Activated CD8-positive, alpha-beta memory T cell treated with anti-CD3 and anti-CD28 coated beads, Interleukin-2, amount 10 ng/mL, durations not matched to agents 7 days and 5 days (primary cell): ENCODE measurements around the gene ZNF225. TPM values are rescaled to one million over a fixed set of nuclear protein-coding genes. Genes with fewer than 3 reads are reported as not detected.
"Not testable (repeated sequence)": the region's sequence is repeated elsewhere in the genome, so short reads cannot be mapped to it uniquely, and the experiment has no call there.

Experiments used
- ATAC-seq: fragments of 150-1000 bp; cut with Tn5 transposase; one replicate; pipeline ENCODE4 v1.10.0; 2021; ENCODE audit warnings: moderate library complexity
- CTCF ChIA-PET: fragments of 350-600 bp; sonication (Branson Sonifier 250); formaldehyde crosslinking; loops from one replicate; lab custom pipeline; 2021; ENCODE audit warnings: antibody characterized with exemption; lab: Charles Lee
- DNase-seq: peaks from one replicate; pipeline ENCODE4 v3.0.0-alpha.2; 2020
- H3K27ac Mint-ChIP-seq: one replicate; pipeline ENCODE4 v1.8.0; 2021; ENCODE audit warnings: mild to moderate bottlenecking, mixed read lengths
- H3K27me3 Mint-ChIP-seq: one replicate; pipeline ENCODE4 v1.8.0; 2021; ENCODE audit warnings: mixed read lengths
- H3K36me3 Mint-ChIP-seq: one replicate; pipeline ENCODE4 v1.8.0; 2021; ENCODE audit warnings: mild to moderate bottlenecking, mixed read lengths
- H3K4me1 Mint-ChIP-seq: one replicate; pipeline ENCODE4 v1.8.0; 2021; ENCODE audit warnings: mixed read lengths
- H3K4me3 Mint-ChIP-seq: one replicate; pipeline ENCODE4 v1.8.0; 2021; ENCODE audit warnings: mild to moderate bottlenecking, moderate library complexity, mixed read lengths
- H3K9me3 Mint-ChIP-seq: one replicate; pipeline ENCODE4 v1.8.0; 2022; ENCODE audit warnings: low read depth, mixed read lengths
- total RNA-seq, 2 experiments: library from RNA; stranded (reverse); gene quantifications; one replicate each; pipeline ENCODE4 v1.2.3, GENCODE V29; 2021

ZNF225 gene
- total RNA-seq, 2 experiments from 2014 or later: 4.2 to 6.2 TPM

DNA sequence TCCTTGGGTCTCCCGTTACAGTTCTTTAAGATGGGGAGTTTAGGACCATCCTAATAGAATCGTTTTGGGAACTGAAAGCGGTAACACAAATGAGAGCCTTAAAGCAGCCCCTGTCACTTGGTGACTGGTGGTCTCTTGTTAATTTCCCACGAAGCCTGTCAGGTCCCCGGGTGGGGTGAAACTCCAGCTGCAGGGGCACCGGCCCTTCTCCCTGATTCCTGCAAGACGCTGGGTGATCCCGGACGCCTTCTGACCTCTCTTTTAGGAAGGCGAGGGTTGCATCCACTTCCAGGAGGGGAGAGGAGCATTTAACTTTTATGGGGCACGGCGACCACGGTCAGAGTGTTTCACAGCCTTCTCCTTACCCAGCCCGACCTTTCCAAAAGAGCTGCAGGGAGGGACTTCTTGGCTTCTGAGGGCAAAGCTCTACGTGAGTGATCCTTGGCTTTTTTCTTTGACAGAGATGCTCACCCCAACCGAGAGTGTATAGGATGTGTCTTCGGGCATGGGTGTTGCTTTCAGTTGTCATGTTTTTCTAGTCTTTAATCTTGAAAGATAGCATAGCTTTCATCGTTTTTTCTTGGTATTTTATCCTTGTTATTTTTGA, 688 bp downstream of the ZNF225 start:
- H3K36me3 Mint-ChIP-seq: peaks cover 48% of the 10 kb centered on the region
- H3K4me3 Mint-ChIP-seq: peak overlapping the region; percentile 100
- peak overlapping the region; percentile 93 for H3K27ac Mint-ChIP-seq
- H3K9me3 Mint-ChIP-seq: peaks cover 13% of the 10 kb centered on the region
- CTCF ChIA-PET: no interaction called here
- ATAC-seq: no peak
- H3K4me1 Mint-ChIP-seq: peaks cover 19% of the 10 kb centered on the region
- no peaks in the 10 kb centered on the region for H3K27me3 Mint-ChIP-seq
- DNase-seq: no peak

- DNase-seq, H3K4me3 Mint-ChIP-seq, CTCF ChIA-PET, H3K27ac Mint-ChIP-seq, ATAC-seq, H3K4me1 Mint-ChIP-seq, H3K27me3 Mint-ChIP-seq: not testable (repeated sequence)
- Mint-ChIP-seq H3K9me3 (peaks cover 33% of the 10 kb centered on the region), H3K36me3 (peaks cover 86% of the 10 kb centered on the region)
Measured at GRCh38 chr19:44121162-44121561, 8.0 kb downstream of the ZNF225 start.

- Mint-ChIP-seq H3K4me3 (no peak overlapping the region), H3K36me3 (peaks cover 39% of the 10 kb centered on the region), H3K27me3 (no peaks in the 10 kb centered on the region), H3K4me1 (no peaks in the 10 kb centered on the region), H3K27ac (no peak overlapping the region), H3K9me3 (peaks cover 34% of the 10 kb centered on the region)
- DNase-seq (no peak), ATAC-seq (no peak)
- CTCF ChIA-PET: no interaction called here
Measured at GRCh38 chr19:44131955-44132354, 18.8 kb downstream of the ZNF225 start.

DNA sequence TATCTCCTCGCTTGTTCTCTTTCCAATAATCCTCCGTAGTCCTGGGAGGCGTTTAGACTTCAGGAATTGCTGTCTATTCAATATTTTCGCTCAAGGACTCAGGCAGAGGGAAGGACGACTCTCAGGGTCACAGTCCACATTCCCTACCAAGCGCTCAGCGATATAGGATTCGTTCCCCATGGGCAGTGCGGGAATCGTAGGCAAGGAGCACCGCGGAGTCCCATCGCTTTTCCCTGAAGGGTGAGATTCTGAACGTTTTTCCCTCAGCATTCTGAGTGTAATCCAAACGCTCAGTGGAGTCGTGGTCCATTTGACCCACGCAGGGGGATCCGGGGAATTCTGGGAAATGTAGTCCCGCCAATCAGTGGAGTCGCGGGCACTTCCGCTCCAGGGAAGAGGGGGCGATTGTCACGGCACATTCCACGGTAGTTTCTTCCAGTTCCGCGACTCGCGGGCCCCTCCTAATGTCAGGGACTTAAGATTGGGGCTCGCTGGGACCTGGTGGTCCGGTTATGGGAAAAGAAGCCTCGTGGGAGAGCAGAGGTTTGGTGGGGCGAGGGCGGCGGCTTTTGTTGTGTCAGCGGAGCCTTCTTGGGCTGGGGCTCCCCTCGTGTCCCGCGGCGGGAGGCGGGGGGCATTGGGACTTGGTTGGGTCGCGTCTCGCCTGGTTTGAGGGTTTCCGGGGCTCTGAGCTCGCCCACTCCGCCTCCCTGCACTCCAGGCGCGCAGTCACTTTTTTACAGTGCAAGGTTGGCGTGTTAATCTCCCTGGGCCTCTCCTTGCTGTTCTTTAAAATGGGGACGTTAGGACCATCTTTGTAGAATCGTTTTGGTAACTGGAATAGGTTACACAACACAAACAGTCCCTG, 28.2 kb downstream of the ZNF225 start, which contains the start of gene ZNF234:
ZNF234 (plus strand) TSS at position 364 of the 868 bp plus-strand sequence. CDS start 3,079 bp downstream, outside the sequence.
- DNase-seq: peak; percentile 75
- ATAC-seq: peak; percentile 88
- peaks cover 35% of the 10 kb centered on the region for H3K36me3 Mint-ChIP-seq
- peaks cover 10% of the 10 kb centered on the region for H3K9me3 Mint-ChIP-seq
- H3K27me3 Mint-ChIP-seq: no peaks in the 10 kb centered on the region
- CTCF ChIA-PET: interaction anchor here (0.9 to 1.0 kb wide), 2 partner anchors 9 to 46 kb away, joined by 3 read pairs; no protein-coding TSS in a partner anchor
- H3K4me1 Mint-ChIP-seq: peaks cover 18% of the 10 kb centered on the region
- peak within 1 kb of the TSS; percentile 88 for H3K4me3 Mint-ChIP-seq
- peak within 1 kb of the TSS; percentile 85 for H3K27ac Mint-ChIP-seq

- Mint-ChIP-seq H3K36me3 (peaks cover 37% of the 10 kb centered on the region), H3K4me3 (peak overlapping the region; percentile 88), H3K27me3 (no peaks in the 10 kb centered on the region), H3K27ac (peak overlapping the region; percentile 85), H3K9me3 (peaks cover 7% of the 10 kb centered on the region), H3K4me1 (peaks cover 18% of the 10 kb centered on the region)
- DNase-seq: no peak
- peak; percentile 16 for ATAC-seq
- CTCF ChIA-PET: interaction anchor here (0.9 to 1.0 kb wide), 2 partner anchors 8 to 47 kb away, joined by 3 read pairs; no protein-coding TSS in a partner anchor
Measured at GRCh38 chr19:44142059-44142433, 28.8 kb downstream of the ZNF225 start.

DNA sequence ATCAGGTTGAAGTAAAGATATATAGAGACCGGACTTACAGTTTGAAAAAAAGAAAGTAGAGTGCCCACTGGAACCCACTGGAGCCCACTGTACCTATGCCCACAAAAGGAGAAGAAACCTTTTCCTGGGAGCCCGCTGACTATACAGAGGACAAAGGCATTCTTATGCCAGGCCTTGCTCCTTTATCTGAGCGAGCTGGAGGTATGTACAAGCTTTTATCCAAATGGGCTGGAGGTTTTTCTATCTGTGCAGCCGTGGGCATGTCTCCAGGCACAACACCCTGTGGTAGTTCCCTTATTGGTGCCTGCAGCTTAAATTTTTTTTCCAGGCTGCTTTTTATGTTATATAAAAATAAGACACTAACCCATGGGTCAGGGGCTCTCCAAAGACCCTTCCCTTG, 36.6 kb downstream of the ZNF225 start:
- H3K27ac Mint-ChIP-seq: no peak overlapping the region
- H3K9me3 Mint-ChIP-seq: peaks cover 21% of the 10 kb centered on the region
- H3K4me1 Mint-ChIP-seq: no peaks in the 10 kb centered on the region
- ATAC-seq (no peak), DNase-seq (no peak)
- peaks cover 84% of the 10 kb centered on the region for H3K36me3 Mint-ChIP-seq
- H3K4me3 Mint-ChIP-seq: no peak overlapping the region
- H3K27me3 Mint-ChIP-seq: no peaks in the 10 kb centered on the region
- CTCF ChIA-PET: interaction anchor here (0.9 kb wide), 1 partner anchor 8 kb away, joined by 3 read pairs; no protein-coding TSS in a partner anchor

DNA sequence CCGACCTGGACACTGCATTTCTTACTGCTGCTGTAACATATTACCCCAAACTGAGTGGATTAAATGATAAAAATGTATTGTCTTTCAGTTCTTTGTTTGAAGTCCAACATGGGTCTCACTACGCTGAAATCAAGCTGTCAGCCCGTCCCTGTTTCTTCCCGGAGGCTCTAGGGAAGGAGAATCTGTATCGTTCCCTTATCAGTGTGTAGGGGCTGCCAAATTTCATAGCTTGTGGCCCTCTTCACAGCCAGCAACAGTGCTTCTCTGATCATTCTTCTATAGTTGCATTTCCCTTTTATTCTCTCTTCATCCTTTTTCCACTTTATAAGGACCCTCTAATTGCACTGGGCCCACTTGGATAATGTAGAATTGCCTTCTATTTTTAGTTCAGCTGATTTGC, 38.3 kb downstream of the ZNF225 start:
- H3K27ac Mint-ChIP-seq: no peak overlapping the region
- H3K4me3 Mint-ChIP-seq: no peak overlapping the region
- CTCF ChIA-PET: no interaction called here
- no peaks in the 10 kb centered on the region for H3K27me3 Mint-ChIP-seq
- H3K36me3 Mint-ChIP-seq: peaks cover 78% of the 10 kb centered on the region
- H3K9me3 Mint-ChIP-seq: peaks cover 28% of the 10 kb centered on the region
- DNase-seq (no peak), ATAC-seq (no peak)
- no peaks in the 10 kb centered on the region for H3K4me1 Mint-ChIP-seq

DNA sequence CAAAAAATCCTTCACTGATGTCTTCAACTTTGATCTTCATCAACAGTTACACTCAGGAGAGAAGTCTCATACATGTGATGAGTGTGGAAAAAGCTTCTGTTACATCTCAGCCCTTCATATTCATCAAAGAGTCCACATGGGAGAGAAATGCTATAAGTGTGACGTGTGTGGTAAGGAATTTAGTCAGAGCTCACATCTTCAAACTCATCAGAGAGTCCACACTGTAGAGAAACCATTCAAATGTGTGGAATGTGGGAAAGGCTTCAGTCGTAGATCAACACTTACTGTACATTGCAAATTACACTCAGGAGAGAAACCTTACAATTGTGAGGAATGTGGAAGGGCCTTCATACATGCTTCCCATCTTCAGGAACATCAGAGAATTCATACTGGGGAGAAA, 43.3 kb downstream of the ZNF225 start:
- ATAC-seq: no peak
- Mint-ChIP-seq H3K27ac (no peak overlapping the region), H3K27me3 (no peaks in the 10 kb centered on the region), H3K4me1 (no peaks in the 10 kb centered on the region), H3K4me3 (no peak overlapping the region), H3K9me3 (peaks cover 40% of the 10 kb centered on the region), H3K36me3 (peaks cover 62% of the 10 kb centered on the region)
- CTCF ChIA-PET: no interaction called here
- DNase-seq: no peak

GRCh38 chr19:44163789-44164188, 50.6 kb downstream of the ZNF225 start:
- Mint-ChIP-seq H3K4me3 (no peak overlapping the region), H3K27ac (no peak overlapping the region), H3K9me3 (peaks cover 2% of the 10 kb centered on the region), H3K27me3 (no peaks in the 10 kb centered on the region), H3K4me1 (peaks cover 24% of the 10 kb centered on the region), H3K36me3 (peaks cover 33% of the 10 kb centered on the region)
- DNase-seq (no peak), ATAC-seq (no peak)
- CTCF ChIA-PET: no interaction called here

GRCh38 chr19:44164327-44164672, 51.1 kb downstream of the ZNF225 start:
- CTCF ChIA-PET: interaction anchor here (0.8 kb wide), 1 partner anchor 95 kb away, joined by 3 read pairs; the partner anchor contains the start of gene ZNF233
- H3K9me3 Mint-ChIP-seq: peaks cover 2% of the 10 kb centered on the region

GRCh38 chr19:44164673-44165512, 51.7 kb downstream of the ZNF225 start, which contains the start of gene ZNF226:
ZNF226 (plus strand) TSS chr19:44165100; CDS start chr19:44170081, 4,981 bp downstream.
- ATAC-seq (peak; percentile 89), DNase-seq (peak; percentile 89)
- Mint-ChIP-seq H3K36me3 (peaks cover 43% of the 10 kb centered on the region), H3K9me3 (peaks cover 2% of the 10 kb centered on the region), H3K4me3 (peak within 1 kb of the TSS; percentile 89), H3K27ac (peak within 1 kb of the TSS; percentile 88), H3K27me3 (no peaks in the 10 kb centered on the region), H3K4me1 (peaks cover 24% of the 10 kb centered on the region)
- CTCF ChIA-PET: interaction anchor here (0.8 to 1.1 kb wide), 4 partner anchors 43 to 355 kb away, joined by 3 to 4 read pairs (median 4); partner anchors contain the start of genes ZNF227 and ZNF233

More at GRCh38 chr19:44164327-44164672, 51.1 kb downstream of the ZNF225 start:
- no peak for ATAC-seq
- H3K27me3 Mint-ChIP-seq: no peaks in the 10 kb centered on the region
- peak overlapping the region; percentile 88 for H3K27ac Mint-ChIP-seq
- H3K4me3 Mint-ChIP-seq: peak overlapping the region; percentile 89
- DNase-seq: no peak
- H3K4me1 Mint-ChIP-seq: peaks cover 24% of the 10 kb centered on the region
- peaks cover 37% of the 10 kb centered on the region for H3K36me3 Mint-ChIP-seq

DNA sequence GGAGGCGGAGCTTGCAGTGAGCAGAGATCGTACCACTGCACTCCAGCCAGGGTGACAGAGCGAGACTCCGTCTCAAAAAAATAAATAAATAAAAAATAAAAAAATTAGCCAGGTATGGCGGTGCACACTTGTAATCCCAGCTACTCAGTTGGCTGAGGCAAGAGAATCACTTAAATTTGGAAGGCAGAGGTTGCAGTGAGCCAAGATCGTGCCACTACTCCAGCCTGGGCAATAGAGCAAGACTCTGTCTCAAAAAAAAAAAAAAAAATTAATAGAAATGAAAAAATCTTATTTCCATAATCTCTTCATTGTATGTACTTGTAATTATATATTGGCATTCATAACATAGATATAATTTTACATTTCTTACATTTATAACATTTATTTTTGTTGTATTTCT, 57.5 kb downstream of the ZNF225 start:
- Mint-ChIP-seq H3K9me3 (peaks cover 24% of the 10 kb centered on the region), H3K4me1 (peaks cover 16% of the 10 kb centered on the region)

DNA sequence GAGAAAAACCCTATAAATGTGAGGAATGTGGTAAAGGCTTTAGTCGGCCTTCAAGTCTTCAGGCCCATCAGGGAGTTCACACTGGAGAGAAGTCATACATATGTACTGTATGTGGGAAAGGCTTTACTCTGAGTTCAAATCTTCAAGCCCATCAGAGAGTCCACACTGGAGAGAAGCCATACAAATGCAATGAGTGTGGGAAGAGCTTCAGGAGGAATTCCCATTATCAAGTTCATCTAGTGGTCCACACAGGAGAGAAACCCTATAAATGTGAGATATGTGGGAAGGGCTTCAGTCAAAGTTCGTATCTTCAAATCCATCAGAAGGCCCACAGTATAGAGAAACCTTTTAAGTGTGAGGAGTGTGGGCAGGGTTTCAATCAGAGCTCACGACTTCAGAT, 63.4 kb downstream of the ZNF225 start:
- H3K36me3 Mint-ChIP-seq: peaks cover 69% of the 10 kb centered on the region
- no peaks in the 10 kb centered on the region for H3K27me3 Mint-ChIP-seq
- H3K4me3 Mint-ChIP-seq: no peak overlapping the region
- CTCF ChIA-PET: no interaction called here
- H3K9me3 Mint-ChIP-seq: peaks cover 50% of the 10 kb centered on the region
- no peaks in the 10 kb centered on the region for H3K4me1 Mint-ChIP-seq
- no peak for DNase-seq
- no peak for ATAC-seq
- no peak overlapping the region for H3K27ac Mint-ChIP-seq

More for the DNA sequence above, 57.5 kb downstream of the ZNF225 start:
- H3K27me3 Mint-ChIP-seq, DNase-seq, CTCF ChIA-PET, H3K27ac Mint-ChIP-seq, ATAC-seq, H3K4me3 Mint-ChIP-seq: not testable (repeated sequence)
- H3K36me3 Mint-ChIP-seq: peaks cover 84% of the 10 kb centered on the region
